CD4-positive, alpha-beta memory T cell (primary cell): ENCODE measurements around the gene PI4KA. TPM values are rescaled to one million over a fixed set of nuclear protein-coding genes. Genes with fewer than 3 reads are reported as not detected.

Source experiments
- CTCF ChIA-PET: fragments of 350-600 bp; sonication (Branson Sonifier 250); formaldehyde crosslinking; loops from one replicate; lab custom pipeline; 2021; ENCODE audit warnings: inconsistent platforms; ENCODE audit not compliant: partially characterized antibody; lab: Charles Lee
- POLR2A ChIA-PET: fragments of 350-600 bp; sonication (Branson Sonifier 250); formaldehyde crosslinking; loops from one replicate; lab custom pipeline; 2021; ENCODE audit not compliant: partially characterized antibody; lab: Charles Lee
- DNase-seq, 5 donors: peaks; one replicate each; pipeline versions ENCODE4 v3.0.0 to v3.0.0-alpha.2; 2020 to 2022; ENCODE audit warnings: mixed read lengths in 1 of 5
- H3K27ac ChIP-seq: one replicate; pipeline ENCODE4 v1.7.0; 2013; ENCODE audit warnings: low read depth, low read length
- H3K27me3 ChIP-seq: 2 replicates; pipeline ENCODE4 v1.7.0; 2013; ENCODE audit warnings: mild to moderate bottlenecking, low read length, moderate library complexity; ENCODE audit not compliant: insufficient read depth
- H3K36me3 ChIP-seq: 2 replicates; pipeline ENCODE4 v1.7.0; 2013; ENCODE audit warnings: mild to moderate bottlenecking, low read length, moderate library complexity; ENCODE audit not compliant: insufficient read depth
- H3K4me1 ChIP-seq: 2 replicates; pipeline ENCODE4 v1.7.0; 2013; ENCODE audit warnings: mild to moderate bottlenecking, low read length, moderate library complexity; ENCODE audit not compliant: insufficient read depth
- H3K4me3 ChIP-seq, 2 donors: one replicate each; pipeline ENCODE4 v1.7.0; 2013; ENCODE audit warnings: low read length in 2 of 2, mild to moderate bottlenecking in 1 of 2
- H3K9me3 ChIP-seq, 2 donors: one replicate each; pipeline ENCODE4 v1.7.0; 2013; ENCODE audit warnings: low read length in 2 of 2, control low read depth in 1 of 2; ENCODE audit not compliant: control insufficient read depth in 1 of 2
- H3K27ac Mint-ChIP-seq, 7 donors: one replicate each; pipeline ENCODE4 v1.8.0; 2020 to 2021; ENCODE audit warnings: mixed read lengths in 7 of 7, mild to moderate bottlenecking in 6 of 7, inconsistent platforms in 3 of 7, moderate library complexity in 3 of 7
- H3K27me3 Mint-ChIP-seq, 2 donors: one replicate each; pipeline ENCODE4 v1.8.0; 2020 to 2021; ENCODE audit warnings: mixed read lengths in 2 of 2
- H3K36me3 Mint-ChIP-seq, 2 donors: one replicate each; pipeline ENCODE4 v1.8.0; 2020 to 2021; ENCODE audit warnings: mixed read lengths in 2 of 2, inconsistent platforms in 1 of 2, mild to moderate bottlenecking in 1 of 2
- H3K4me1 Mint-ChIP-seq, 4 donors: one replicate each; pipeline ENCODE4 v1.8.0; 2020 to 2021; ENCODE audit warnings: mixed read lengths in 4 of 4, mild to moderate bottlenecking in 1 of 4
- H3K4me3 Mint-ChIP-seq, 8 donors: one replicate each; pipeline ENCODE4 v1.8.0; 2020 to 2021; ENCODE audit warnings: mixed read lengths in 8 of 8, mild to moderate bottlenecking in 7 of 8, moderate library complexity in 6 of 8, inconsistent platforms in 3 of 8
- H3K9me3 Mint-ChIP-seq, 8 donors: one replicate each; pipeline ENCODE4 v1.8.0; 2020 to 2021; ENCODE audit warnings: mixed read lengths in 8 of 8, mild to moderate bottlenecking in 5 of 8, inconsistent platforms in 3 of 8, moderate library complexity in 1 of 8
- intact Hi-C: fragments of 100-400 bp; cut with micrococcal nuclease; formaldehyde crosslinking; loops from one replicate; pipeline ENCODE4 v1.15.1; 2023
- polyA plus RNA-seq, 2 donors: library from polyadenylated mRNA; unstranded; fragments of 300-500 nt; fragmentation: Illumina TruSeq; gene quantifications; one replicate each; pipeline ENCODE4 v1.2.3, GENCODE V29; 2021
- total RNA-seq, 2 experiments: library from RNA; stranded (reverse); gene quantifications; one replicate each; pipeline ENCODE4 v1.2.3, GENCODE V29; 2021

Gene PI4KA
- total and polyA plus RNA-seq, 4 experiments from 2014 or later: 31.5 to 145 (median 110) TPM

DNA sequence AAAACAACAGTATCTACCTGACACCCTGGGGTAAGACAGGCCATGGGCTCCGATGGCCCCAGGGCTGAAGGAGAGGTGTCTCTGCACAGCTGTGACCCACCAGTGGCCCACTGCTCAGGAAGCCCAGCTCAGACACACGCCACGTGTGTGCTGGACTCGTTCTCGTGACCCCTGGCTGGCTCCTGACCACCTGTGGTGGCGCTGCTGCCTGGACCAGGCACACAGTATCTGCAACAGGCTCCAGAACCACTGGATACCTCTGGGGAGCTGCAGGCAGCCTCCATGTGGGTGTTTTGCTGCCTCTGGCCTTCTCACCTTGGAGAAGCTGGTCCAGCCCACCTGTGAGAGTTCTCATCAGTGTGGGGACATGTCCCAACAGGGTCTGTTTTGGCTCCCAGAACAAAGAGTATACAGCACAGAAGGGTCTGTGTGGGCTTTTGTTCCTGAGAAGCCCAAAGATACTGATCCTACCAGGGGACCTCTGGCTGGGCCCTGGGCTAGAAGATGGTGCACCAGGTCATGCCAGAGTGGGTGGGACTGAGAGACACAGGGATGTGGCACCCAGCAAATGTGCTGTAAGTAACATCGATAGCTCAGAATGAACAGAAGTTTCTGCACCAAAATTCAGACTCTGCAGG, 106.4 kb downstream of the PI4KA start:
- Mint-ChIP-seq H3K4me1 (peaks cover 0 to 13% (median 3%) of the 10 kb centered on the region in 4 donors), H3K27ac (no peak overlapping the region), H3K9me3 (no peaks in the 10 kb centered on the region), H3K36me3 (peaks cover 34 to 60% of the 10 kb centered on the region in 2 donors), H3K27me3 (no peaks in the 10 kb centered on the region), H3K4me3 (no peak overlapping the region)
- CTCF ChIA-PET: no interaction called here
- Histone ChIP-seq H3K4me3 (no peak overlapping the region), H3K27me3 (no peaks in the 10 kb centered on the region), H3K4me1 (no peaks in the 10 kb centered on the region), H3K27ac (no peak overlapping the region), H3K9me3 (no peaks in the 10 kb centered on the region), H3K36me3 (peaks cover 46% of the 10 kb centered on the region)
- DNase-seq: no peak
- POLR2A ChIA-PET: no interaction called here
- intact Hi-C loops: no loop called here

DNA sequence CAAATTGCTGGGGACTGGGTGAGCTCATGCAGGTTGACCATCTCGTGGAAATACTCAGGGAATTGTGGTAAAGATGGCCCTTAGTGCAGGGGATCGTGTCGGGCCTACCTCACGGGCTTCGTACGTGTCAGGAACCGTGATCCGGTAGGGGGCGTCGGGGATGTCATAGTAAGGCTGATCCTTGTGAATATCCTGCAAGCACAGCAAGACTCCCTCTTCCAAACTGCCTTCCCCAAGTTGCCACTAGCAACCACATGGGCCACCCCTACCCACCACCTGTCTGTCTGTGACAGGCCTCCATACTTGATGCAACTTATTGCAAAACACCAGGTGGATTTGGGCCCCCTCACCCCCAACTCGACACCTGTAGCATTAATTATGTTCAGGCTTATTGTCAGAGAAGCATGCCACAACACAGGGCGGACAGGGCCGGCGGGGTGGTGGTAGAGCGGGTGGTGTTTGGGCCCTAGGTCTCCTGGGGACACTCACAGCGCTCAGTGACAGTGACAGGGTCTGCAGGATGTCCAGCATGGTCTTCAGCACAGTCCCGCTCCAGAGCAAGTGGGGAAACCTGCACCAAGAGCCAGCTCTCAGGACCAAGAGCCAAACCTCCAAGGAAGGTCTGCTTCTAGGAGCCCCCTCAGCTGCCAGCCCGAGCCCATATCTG, 107.3 kb downstream of the PI4KA start:
- ChIA-PET CTCF (interaction anchor here (2.4 kb wide), 1 partner anchor 10 kb away, joined by 11 read pairs; no protein-coding TSS in a partner anchor), POLR2A (no interaction called here)
- Histone ChIP-seq H3K27ac (no peak overlapping the region), H3K9me3 (no peaks in the 10 kb centered on the region), H3K27me3 (no peaks in the 10 kb centered on the region), H3K4me1 (no peaks in the 10 kb centered on the region), H3K36me3 (peaks cover 54% of the 10 kb centered on the region), H3K4me3 (no peak overlapping the region)
- H3K4me3 Mint-ChIP-seq: no peak overlapping the region
- H3K27me3 Mint-ChIP-seq: no peaks in the 10 kb centered on the region
- DNase-seq: no peak
- H3K9me3 Mint-ChIP-seq: no peaks in the 10 kb centered on the region
- peaks cover 0 to 13% (median 3%) of the 10 kb centered on the region in 4 donors for H3K4me1 Mint-ChIP-seq
- peaks cover 37 to 64% of the 10 kb centered on the region in 2 donors for H3K36me3 Mint-ChIP-seq
- peak overlapping the region in 3 of 7 donors; percentile 6 to 24 (median 13) for H3K27ac Mint-ChIP-seq
- intact Hi-C loops: no loop called here

DNA sequence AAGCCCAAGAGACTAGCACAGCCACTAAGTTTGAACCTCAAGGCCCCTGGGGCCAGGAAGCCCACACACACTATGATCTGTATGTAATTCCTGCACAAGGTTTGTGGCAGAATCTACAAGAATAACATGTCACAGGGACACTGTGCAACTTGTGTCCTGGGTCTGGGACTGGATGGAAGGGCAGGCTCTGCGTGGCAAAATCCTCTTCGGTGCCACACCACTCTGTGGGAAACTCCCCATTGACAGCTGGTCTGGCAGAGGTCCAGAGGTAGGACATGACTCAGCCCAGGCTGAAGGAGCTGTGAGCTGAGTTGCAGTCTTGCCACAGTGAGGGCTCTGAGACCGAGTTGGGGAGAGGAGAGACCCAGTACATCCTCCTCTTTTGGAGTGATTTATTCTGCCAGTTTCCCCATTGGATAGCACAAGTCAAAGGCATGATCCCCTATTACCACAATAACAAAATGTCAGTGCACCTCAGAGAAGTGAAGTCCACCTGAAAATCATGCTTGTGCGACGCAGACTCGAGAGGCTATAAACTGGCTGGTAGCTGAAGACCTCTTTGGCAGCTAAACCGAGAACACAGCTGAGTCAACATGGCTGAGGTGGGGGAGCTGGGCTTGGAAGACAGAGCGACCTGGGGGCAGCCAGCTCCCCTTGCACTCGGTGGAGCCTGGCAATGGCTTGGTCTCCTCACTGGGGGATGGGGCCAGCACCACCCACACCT, 108.0 kb downstream of the PI4KA start:
- no peaks in the 10 kb centered on the region for H3K9me3 Mint-ChIP-seq
- H3K27me3 Mint-ChIP-seq: no peaks in the 10 kb centered on the region
- H3K27ac Mint-ChIP-seq: peak overlapping the region; percentile 9 to 83 (median 42)
- Histone ChIP-seq H3K4me3 (no peak overlapping the region), H3K9me3 (no peaks in the 10 kb centered on the region), H3K27ac (no peak overlapping the region), H3K4me1 (no peaks in the 10 kb centered on the region), H3K36me3 (peaks cover 54% of the 10 kb centered on the region), H3K27me3 (no peaks in the 10 kb centered on the region)
- H3K4me1 Mint-ChIP-seq: peaks cover 0 to 13% (median 3%) of the 10 kb centered on the region in 4 donors
- H3K4me3 Mint-ChIP-seq: no peak overlapping the region
- ChIA-PET CTCF (interaction anchor here (0.6 to 2.4 kb wide), 2 partner anchors 10 to 298 kb away, joined by 3 to 11 read pairs; no protein-coding TSS in a partner anchor), POLR2A (no interaction called here)
- intact Hi-C loops: no loop called here
- DNase-seq: peak in 2 of 5 donors; percentile 4 to 9
- H3K36me3 Mint-ChIP-seq: peaks cover 37 to 66% of the 10 kb centered on the region in 2 donors

DNA sequence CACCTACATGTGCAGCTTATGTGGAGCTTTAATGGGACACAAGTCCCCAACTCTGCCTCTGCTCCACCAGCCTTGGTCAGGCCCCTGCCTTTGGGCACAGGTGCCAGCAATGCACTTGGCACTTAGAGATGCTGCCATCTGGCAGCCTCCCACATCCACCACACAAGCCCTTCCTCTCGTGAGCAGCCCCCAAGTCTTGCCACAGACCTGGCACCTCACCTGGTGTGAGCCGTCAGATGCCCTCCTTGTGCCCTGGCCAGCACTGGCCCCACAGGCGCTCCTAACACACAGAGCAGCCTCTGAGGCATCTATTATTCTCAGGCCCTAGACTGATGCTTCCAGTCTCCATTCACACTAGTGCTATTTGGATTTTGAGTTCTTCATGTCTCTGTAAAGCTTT, 109.2 kb downstream of the PI4KA start:
- no peak for DNase-seq
- POLR2A ChIA-PET: no interaction called here
- Histone ChIP-seq H3K36me3 (peaks cover 64% of the 10 kb centered on the region), H3K4me1 (no peaks in the 10 kb centered on the region), H3K9me3 (no peaks in the 10 kb centered on the region), H3K27ac (no peak overlapping the region), H3K27me3 (no peaks in the 10 kb centered on the region), H3K4me3 (no peak overlapping the region)
- intact Hi-C loops: no loop called here
- CTCF ChIA-PET: interaction anchor here (2.4 kb wide), 1 partner anchor 8 kb away, joined by 11 read pairs; no protein-coding TSS in a partner anchor
- no peaks in the 10 kb centered on the region for H3K27me3 Mint-ChIP-seq
- no peak overlapping the region for H3K4me3 Mint-ChIP-seq
- H3K36me3 Mint-ChIP-seq: peaks cover 43 to 71% of the 10 kb centered on the region in 2 donors
- H3K27ac Mint-ChIP-seq: peak overlapping the region; percentile 16 to 82 (median 68)
- H3K4me1 Mint-ChIP-seq: peaks cover 0 to 13% (median 3%) of the 10 kb centered on the region in 4 donors
- H3K9me3 Mint-ChIP-seq: no peaks in the 10 kb centered on the region

DNA sequence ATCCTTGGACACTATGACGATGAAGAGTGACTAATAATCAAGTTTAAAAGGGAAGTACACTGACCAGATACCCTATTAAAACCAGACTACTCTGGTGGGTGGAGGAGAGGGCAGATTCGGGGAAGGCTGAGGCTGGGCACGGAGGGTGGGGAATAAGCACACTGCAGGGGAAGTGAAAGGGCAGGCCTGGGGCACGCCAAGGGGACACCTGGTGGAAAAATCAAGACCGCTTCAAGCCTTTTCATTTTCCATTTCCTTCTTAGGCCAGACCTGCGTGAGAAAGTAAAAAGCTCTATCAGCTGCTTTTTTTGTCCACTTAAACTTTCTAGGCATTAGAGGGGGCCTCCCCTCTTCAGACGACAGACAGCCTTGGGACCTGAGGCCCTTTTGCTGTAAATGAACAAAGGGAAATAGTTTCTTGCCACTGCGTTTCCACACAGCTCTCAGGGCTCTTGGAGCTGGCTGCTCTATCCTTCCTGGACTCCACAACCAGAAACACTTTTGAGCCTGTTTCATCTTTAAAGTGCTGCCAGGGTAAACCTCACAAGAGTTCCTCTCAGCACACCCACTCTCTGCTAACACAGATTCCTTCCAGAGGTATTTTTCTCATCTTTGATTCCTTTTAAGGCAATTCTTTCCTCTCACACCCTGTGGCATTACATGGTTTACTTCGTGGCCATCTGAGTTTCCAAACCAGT, 109.7 kb downstream of the PI4KA start:
- H3K36me3 ChIP-seq: peaks cover 65% of the 10 kb centered on the region
- ChIA-PET CTCF (interaction anchor here (2.4 kb wide), 1 partner anchor 8 kb away, joined by 11 read pairs; no protein-coding TSS in a partner anchor), POLR2A (no interaction called here)
- H3K27ac ChIP-seq: no peak overlapping the region
- H3K27me3 Mint-ChIP-seq: no peaks in the 10 kb centered on the region
- H3K4me1 Mint-ChIP-seq: peaks cover 0 to 13% (median 3%) of the 10 kb centered on the region in 4 donors
- no peak overlapping the region for H3K4me3 Mint-ChIP-seq
- H3K9me3 Mint-ChIP-seq: no peaks in the 10 kb centered on the region
- H3K27ac Mint-ChIP-seq: peak overlapping the region in 6 of 7 donors; percentile 32 to 82 (median 74)
- no peak overlapping the region for H3K4me3 ChIP-seq
- no peaks in the 10 kb centered on the region for H3K4me1 ChIP-seq
- peaks cover 38 to 71% of the 10 kb centered on the region in 2 donors for H3K36me3 Mint-ChIP-seq
- intact Hi-C loops: no loop called here
- no peaks in the 10 kb centered on the region for H3K27me3 ChIP-seq
- no peak for DNase-seq
- H3K9me3 ChIP-seq: no peaks in the 10 kb centered on the region

DNA sequence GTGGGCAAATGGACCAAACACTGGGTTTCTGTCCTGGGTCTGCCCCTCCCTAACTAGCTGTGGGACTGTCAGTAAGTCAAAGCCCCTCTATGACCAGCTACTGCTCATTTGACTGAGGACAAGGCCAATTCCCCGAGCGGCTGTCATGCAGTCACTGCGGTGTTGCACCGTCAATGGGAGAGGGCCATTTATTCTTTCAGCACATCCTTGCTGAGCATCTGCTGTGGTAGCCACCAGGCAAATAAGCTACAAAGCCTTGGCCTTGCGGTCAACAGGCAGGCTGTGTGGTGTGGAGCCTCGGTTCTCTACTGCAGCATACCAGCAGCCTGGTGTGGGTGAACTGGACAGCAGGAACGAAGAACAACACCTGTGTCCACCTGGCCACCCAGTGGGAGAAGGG, 110.5 kb downstream of the PI4KA start:
- Histone ChIP-seq H3K27ac (no peak overlapping the region), H3K36me3 (peaks cover 65% of the 10 kb centered on the region), H3K4me1 (no peaks in the 10 kb centered on the region), H3K9me3 (no peaks in the 10 kb centered on the region), H3K27me3 (no peaks in the 10 kb centered on the region), H3K4me3 (no peak overlapping the region)
- no peak for DNase-seq
- Mint-ChIP-seq H3K27me3 (no peaks in the 10 kb centered on the region), H3K9me3 (no peaks in the 10 kb centered on the region), H3K4me3 (no peak overlapping the region), H3K27ac (no peak overlapping the region), H3K36me3 (peaks cover 32 to 73% of the 10 kb centered on the region in 2 donors), H3K4me1 (peaks cover 0 to 13% (median 3%) of the 10 kb centered on the region in 4 donors)
- CTCF ChIA-PET: no interaction called here
- POLR2A ChIA-PET: no interaction called here
- intact Hi-C loops: no loop called here
